Mucosa of rectum (tissue), 2 donors: Measurements from ENCODE around the gene SLCO4A1.
A peak's percentile ranks its signal among the peaks of the same experiment; 100 is the strongest.

ENCODE experiments used
- H3K27ac ChIP-seq, 2 donors: one replicate each; pipeline ENCODE4 v1.7.0; 2013; ENCODE audit warnings: inconsistent platforms in 2 of 2, low read depth in 2 of 2, low read length in 2 of 2
- H3K27me3 ChIP-seq, 2 donors: one replicate each; pipeline ENCODE4 v1.7.0; 2013; ENCODE audit warnings: low read length in 2 of 2; ENCODE audit not compliant: control insufficient read depth in 2 of 2, insufficient read depth in 2 of 2
- H3K36me3 ChIP-seq, 2 donors: one replicate each; pipeline ENCODE4 v1.7.0; 2013; ENCODE audit warnings: low read length in 2 of 2; ENCODE audit not compliant: control insufficient read depth in 2 of 2, insufficient read depth in 2 of 2
- H3K4me1 ChIP-seq, 2 donors: one replicate each; pipeline ENCODE4 v1.7.0; 2013; ENCODE audit warnings: low read length in 2 of 2, mild to moderate bottlenecking in 1 of 2; ENCODE audit not compliant: control insufficient read depth in 2 of 2, insufficient read depth in 2 of 2
- H3K4me3 ChIP-seq, 2 donors: one replicate each; pipeline ENCODE4 v1.7.0; 2013; ENCODE audit warnings: low read length in 2 of 2
- H3K9ac ChIP-seq, 2 donors: one replicate each; pipeline ENCODE4 v1.7.0; 2013; ENCODE audit warnings: low read length in 2 of 2, low read depth in 1 of 2, mild to moderate bottlenecking in 1 of 2
- H3K9me3 ChIP-seq, 2 donors: one replicate each; pipeline ENCODE4 v1.7.0; 2013; ENCODE audit warnings: low read length in 2 of 2; ENCODE audit not compliant: control insufficient read depth in 2 of 2
- donor health status: healthy.
- donor health status: Normal muscosa, but diverticular disease.

Gene SLCO4A1

DNA sequence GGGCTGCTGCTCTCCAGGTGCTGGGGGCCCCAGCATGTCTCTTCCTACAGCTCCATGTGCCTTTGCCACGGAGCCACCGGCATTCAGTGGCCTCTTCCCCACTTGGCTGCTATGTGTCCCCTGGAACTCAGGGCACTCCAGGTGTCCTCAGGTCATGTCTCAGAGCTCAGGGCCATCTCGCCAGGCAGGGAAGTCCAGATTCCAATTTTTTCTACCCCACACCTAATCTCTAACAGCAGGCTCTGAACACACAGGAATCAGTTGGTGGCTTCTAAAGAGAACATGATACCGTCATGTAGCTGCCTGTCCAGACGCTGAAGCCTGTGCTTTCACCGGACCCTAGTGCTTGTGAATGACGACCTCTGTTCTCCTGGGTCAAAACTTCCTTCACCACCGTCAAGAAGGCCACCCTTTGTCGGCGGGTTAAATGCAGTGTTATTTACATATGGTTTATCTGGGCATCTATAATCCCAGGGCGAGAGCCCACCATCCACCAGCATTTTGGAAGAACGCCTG lies 4.2 kb upstream of the SLCO4A1 start:
- peaks cover 2 to 7% of the 10 kb centered on the region in 2 donors for H3K27me3 ChIP-seq
- H3K27ac ChIP-seq: no peak overlapping the region
- H3K4me1 ChIP-seq: peaks cover 11% of the 10 kb centered on the region in 2 donors
- H3K36me3 ChIP-seq: no peaks in the 10 kb centered on the region
- no peak overlapping the region for H3K9ac ChIP-seq
- no peak overlapping the region for H3K4me3 ChIP-seq
- H3K9me3 ChIP-seq: no peaks in the 10 kb centered on the region

DNA sequence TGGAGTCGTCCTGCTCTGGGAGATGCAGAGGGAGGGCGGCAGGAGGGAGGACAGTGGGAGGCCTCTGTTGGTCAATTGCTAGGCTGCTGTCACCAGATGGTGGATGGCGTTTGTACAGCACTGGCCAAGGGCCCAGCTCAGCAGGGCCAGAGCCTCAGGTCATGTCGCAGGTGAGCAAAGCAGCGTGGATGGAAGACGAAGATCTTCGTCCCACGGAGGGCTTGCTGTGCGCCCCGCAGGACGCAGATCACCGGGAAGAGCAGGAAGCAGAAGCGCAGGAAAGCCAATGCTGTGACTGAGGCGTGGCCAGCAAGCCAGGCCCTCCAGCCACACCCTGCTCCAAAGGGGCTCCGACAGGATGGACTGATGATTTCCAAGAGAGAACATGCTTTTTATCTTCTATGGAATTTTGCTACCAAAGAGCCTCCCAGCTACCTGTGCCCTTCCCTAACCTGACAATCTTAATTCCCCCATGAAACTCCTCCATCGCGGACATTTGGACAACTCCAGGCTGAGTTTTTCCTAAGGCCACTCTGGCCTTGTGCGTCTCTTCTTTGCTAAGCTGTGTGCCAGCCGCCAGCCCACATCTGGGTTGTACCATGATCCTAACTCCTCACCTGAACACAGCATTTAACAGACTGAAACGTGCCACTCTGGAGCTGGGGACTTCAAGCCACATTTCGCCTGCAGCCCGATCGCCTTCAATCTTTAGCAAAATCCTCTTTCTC lies 3.5 kb upstream of the SLCO4A1 start:
- no peaks in the 10 kb centered on the region for H3K9me3 ChIP-seq
- H3K27ac ChIP-seq: no peak overlapping the region
- H3K36me3 ChIP-seq: no peaks in the 10 kb centered on the region
- H3K4me3 ChIP-seq: no peak overlapping the region
- H3K4me1 ChIP-seq: peaks cover 17 to 18% of the 10 kb centered on the region in 2 donors
- peaks cover 2 to 7% of the 10 kb centered on the region in 2 donors for H3K27me3 ChIP-seq
- no peak overlapping the region for H3K9ac ChIP-seq

DNA sequence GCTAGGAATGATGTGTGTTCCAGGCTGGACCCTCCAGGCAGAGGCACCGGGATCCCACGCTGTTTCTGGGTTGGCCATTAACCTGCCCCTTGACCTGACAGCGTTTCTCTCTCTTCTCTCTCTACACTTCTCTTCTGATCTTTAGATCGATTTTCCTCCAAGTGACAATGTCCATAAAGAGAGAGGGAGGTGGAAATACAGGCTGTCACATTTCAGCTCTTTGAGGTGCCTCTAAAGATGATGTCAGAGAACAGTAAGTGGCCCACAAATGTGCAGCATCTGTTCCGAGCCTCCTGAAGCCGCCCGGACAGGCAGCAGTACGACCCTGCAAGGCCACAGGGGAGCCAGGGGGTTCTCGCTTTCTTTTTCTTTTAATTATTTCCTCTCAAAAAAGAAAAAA lies 2.5 kb upstream of the SLCO4A1 start:
- H3K27me3 ChIP-seq: peaks cover 2 to 10% of the 10 kb centered on the region in 2 donors
- no peak overlapping the region for H3K27ac ChIP-seq
- H3K4me3 ChIP-seq: no peak overlapping the region
- no peaks in the 10 kb centered on the region for H3K36me3 ChIP-seq
- H3K4me1 ChIP-seq: peaks cover 26 to 28% of the 10 kb centered on the region in 2 donors
- no peak overlapping the region for H3K9ac ChIP-seq
- no peaks in the 10 kb centered on the region for H3K9me3 ChIP-seq

DNA sequence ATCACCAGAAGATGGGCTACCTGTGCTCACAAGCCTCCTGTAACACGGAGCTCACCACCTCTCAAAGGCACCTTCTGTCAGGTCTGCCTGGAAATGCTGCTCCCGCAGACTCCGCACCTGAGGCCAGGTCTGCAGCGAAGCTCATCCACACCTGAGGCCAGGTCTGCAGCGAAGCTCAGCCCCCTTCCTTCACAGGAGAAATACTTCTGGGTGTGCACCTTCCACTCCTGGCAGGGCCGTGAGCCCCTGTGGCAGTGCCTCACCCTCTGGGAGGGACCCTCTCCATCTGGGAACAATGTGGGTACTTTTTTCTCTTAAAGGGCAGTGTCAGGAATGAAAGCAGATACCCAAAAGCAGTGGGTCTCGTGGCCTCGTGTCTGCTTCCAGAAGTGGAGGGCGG lies 1.4 kb upstream of the SLCO4A1 start:
- no peaks in the 10 kb centered on the region for H3K36me3 ChIP-seq
- H3K9ac ChIP-seq: no peak overlapping the region
- no peaks in the 10 kb centered on the region for H3K9me3 ChIP-seq
- H3K27ac ChIP-seq: no peak overlapping the region
- no peak overlapping the region for H3K4me3 ChIP-seq
- H3K27me3 ChIP-seq: peaks cover 2 to 10% of the 10 kb centered on the region in 2 donors
- H3K4me1 ChIP-seq: peaks cover 37 to 39% of the 10 kb centered on the region in 2 donors

DNA sequence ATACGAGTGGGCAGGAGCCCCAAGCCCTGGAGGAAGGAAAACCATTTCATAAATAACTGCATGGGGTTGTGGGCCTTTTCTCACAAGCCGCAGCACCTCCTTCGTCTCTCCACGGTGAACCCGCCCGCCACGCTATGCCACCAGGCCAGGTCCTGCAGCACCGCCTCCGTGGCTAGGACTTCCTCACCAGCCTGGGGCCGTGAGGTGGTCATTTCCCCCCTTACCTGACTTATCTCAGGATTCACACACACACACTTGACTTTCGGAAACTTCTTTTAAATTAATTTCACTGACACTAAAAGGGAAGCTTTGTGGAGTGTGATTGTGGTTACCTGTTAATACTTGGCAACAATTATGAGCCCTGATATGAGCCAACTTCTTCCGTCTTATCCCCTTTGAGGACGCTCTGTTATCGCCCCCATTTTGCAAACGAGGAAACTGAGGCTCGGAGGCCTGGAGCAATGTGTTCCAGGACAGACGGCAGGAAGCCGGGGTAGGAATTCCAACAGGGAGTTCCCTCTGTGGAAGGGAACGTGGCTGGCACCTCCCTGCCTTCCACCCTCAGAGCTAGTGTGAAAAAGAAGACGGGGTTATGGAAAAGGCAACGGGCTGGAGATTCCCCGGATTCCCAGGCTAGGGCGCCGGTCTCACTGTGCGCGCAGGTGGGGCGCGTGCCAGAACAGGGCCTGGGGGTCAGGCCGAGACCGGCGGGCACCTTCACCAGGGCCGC lies 817 bp upstream of the SLCO4A1 start:
- Histone ChIP-seq H3K4me1 (peaks cover 42 to 44% of the 10 kb centered on the region in 2 donors), H3K4me3 (peak overlapping the region; percentile 57 to 67), H3K36me3 (no peaks in the 10 kb centered on the region), H3K27ac (peak overlapping the region; percentile 21 to 56), H3K27me3 (peaks cover 2 to 10% of the 10 kb centered on the region in 2 donors), H3K9ac (peak overlapping the region; percentile 41 to 82), H3K9me3 (no peaks in the 10 kb centered on the region)

DNA sequence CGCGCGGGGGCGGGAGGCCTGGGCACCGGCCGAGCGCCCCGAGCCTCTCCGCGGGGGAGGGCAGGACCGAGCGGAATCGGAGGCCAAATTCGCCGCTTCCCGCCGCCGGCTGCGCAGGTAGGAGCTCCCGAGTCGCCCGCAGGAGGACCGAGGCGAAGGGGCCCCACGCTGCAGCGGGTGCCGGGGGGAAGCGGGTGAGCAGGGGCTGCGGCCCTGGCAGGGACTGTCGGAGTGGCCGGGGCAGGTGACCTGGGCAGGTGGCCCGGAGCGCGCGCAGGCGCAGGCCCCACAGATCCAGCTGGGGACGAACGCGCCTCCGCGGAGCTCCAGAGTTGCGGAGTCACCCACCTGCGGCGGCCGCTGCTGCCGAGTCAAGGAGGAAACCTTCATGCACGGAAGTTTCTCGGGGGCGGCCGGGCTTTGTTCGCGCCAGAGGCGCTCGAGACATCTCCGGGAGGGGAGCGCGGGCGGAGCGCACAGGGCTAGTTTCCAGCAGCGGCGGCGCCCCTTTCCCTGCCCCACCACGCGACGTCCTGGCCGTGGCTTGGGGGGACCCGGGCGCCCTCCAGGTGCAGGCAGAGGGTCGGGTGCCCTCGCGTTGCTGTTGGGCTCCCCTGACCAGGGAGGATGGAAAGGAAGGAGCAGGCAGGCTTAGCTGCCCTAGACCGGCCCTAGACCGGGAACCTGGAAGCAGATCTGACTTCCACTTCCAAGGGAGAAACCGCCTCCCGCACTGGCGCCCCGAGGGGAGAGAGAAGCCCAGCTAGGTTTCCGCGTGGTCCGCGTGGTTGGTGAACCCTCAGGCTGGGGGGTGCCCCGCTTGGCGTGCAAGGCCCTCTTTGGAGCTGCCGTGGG lies 590 bp downstream of the SLCO4A1 start:
- Histone ChIP-seq H3K36me3 (no peaks in the 10 kb centered on the region), H3K4me1 (peaks cover 56 to 58% of the 10 kb centered on the region in 2 donors), H3K4me3 (peak overlapping the region; percentile 59 to 67), H3K27ac (peak overlapping the region; percentile 33 to 56), H3K9me3 (no peaks in the 10 kb centered on the region), H3K27me3 (peaks cover 2 to 7% of the 10 kb centered on the region in 2 donors), H3K9ac (peak overlapping the region; percentile 56 to 82)

DNA sequence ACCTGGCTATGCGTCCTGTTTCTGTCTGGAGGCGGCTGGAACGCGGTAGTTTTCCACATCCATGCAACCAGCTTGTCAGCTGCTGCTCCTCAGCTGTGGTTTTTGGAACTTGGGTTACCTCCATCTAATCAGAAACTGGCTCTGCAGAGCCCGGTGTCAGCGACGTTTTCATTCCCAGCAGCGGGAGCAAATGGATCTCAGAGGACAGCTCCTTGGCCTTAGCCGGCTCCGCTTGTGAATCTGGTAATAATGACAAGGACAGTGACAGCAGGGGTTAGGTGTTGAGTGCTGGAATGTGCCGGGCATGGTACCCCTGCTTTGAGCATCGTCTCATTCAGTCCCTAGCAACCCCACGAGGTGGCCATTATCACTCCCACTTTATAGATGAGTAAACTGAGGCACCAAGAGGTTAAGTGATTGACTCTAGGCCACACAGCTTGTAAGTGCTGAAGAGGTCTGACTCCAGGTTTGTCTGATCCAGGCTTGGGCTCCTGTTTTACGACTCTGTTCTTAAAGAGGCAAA lies 1.3 kb downstream of the SLCO4A1 start:
- Histone ChIP-seq H3K27ac (peak overlapping the region; percentile 59 to 85), H3K9ac (peak overlapping the region; percentile 52 to 82), H3K4me3 (peak overlapping the region; percentile 59 to 67), H3K4me1 (peaks cover 63 to 65% of the 10 kb centered on the region in 2 donors), H3K27me3 (peaks cover 2 to 7% of the 10 kb centered on the region in 2 donors), H3K9me3 (no peaks in the 10 kb centered on the region), H3K36me3 (no peaks in the 10 kb centered on the region)

DNA sequence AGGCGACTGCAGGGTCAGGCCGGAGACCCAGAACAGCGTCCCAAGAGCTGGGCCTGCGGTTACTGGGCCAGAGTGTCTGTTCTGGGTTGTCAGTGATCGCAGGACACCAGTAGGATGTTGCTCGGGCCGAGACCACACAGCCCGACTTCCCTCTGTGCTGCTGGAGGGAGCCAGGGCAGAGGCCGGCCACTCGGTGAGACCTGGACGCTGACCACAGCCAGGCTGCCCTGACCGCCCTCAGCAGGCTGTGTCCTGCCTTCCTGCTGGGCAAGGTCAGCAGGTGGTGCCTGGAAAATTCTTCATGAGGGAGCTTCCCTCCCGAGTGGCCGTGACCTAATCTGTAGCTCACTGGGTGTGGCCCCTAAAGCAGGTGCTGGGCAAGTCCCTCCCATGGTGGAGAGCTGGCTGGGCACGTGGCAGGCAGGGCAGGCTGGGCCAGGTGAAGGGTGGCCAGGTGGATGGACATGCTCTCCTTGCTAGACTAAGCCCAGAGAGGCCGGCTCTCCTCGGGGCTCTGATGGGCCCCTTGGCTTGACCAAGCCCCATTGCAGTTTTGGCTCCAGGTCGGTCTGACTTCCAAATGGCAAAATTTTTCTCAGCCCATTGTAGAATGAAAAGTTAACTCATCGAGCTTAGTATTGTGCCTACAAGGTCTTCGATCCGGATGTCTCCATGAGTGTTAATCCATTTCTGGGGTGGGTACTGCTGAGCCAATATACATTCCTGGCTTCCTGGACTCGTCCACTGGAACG lies 1.9 kb downstream of the SLCO4A1 start:
- Histone ChIP-seq H3K4me3 (peak overlapping the region; percentile 2 to 31), H3K9ac (peak overlapping the region; percentile 34 to 82), H3K27ac (peak overlapping the region; percentile 80 to 85), H3K27me3 (peaks cover 2 to 3% of the 10 kb centered on the region in 2 donors), H3K9me3 (no peaks in the 10 kb centered on the region), H3K4me1 (peaks cover 63 to 65% of the 10 kb centered on the region in 2 donors), H3K36me3 (no peaks in the 10 kb centered on the region)
